ENCODE measurements around the gene MAP1S. TPM values are rescaled to one million over a fixed set of nuclear protein-coding genes. Genes with fewer than 3 reads are reported as not detected.

Gene MAP1S, protein sequence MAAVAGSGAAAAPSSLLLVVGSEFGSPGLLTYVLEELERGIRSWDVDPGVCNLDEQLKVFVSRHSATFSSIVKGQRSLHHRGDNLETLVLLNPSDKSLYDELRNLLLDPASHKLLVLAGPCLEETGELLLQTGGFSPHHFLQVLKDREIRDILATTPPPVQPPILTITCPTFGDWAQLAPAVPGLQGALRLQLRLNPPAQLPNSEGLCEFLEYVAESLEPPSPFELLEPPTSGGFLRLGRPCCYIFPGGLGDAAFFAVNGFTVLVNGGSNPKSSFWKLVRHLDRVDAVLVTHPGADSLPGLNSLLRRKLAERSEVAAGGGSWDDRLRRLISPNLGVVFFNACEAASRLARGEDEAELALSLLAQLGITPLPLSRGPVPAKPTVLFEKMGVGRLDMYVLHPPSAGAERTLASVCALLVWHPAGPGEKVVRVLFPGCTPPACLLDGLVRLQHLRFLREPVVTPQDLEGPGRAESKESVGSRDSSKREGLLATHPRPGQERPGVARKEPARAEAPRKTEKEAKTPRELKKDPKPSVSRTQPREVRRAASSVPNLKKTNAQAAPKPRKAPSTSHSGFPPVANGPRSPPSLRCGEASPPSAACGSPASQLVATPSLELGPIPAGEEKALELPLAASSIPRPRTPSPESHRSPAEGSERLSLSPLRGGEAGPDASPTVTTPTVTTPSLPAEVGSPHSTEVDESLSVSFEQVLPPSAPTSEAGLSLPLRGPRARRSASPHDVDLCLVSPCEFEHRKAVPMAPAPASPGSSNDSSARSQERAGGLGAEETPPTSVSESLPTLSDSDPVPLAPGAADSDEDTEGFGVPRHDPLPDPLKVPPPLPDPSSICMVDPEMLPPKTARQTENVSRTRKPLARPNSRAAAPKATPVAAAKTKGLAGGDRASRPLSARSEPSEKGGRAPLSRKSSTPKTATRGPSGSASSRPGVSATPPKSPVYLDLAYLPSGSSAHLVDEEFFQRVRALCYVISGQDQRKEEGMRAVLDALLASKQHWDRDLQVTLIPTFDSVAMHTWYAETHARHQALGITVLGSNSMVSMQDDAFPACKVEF
- 10 to 100 TPM; 17.9 to 35.5 (median 27.9) TPM for total RNA-seq

DNA sequence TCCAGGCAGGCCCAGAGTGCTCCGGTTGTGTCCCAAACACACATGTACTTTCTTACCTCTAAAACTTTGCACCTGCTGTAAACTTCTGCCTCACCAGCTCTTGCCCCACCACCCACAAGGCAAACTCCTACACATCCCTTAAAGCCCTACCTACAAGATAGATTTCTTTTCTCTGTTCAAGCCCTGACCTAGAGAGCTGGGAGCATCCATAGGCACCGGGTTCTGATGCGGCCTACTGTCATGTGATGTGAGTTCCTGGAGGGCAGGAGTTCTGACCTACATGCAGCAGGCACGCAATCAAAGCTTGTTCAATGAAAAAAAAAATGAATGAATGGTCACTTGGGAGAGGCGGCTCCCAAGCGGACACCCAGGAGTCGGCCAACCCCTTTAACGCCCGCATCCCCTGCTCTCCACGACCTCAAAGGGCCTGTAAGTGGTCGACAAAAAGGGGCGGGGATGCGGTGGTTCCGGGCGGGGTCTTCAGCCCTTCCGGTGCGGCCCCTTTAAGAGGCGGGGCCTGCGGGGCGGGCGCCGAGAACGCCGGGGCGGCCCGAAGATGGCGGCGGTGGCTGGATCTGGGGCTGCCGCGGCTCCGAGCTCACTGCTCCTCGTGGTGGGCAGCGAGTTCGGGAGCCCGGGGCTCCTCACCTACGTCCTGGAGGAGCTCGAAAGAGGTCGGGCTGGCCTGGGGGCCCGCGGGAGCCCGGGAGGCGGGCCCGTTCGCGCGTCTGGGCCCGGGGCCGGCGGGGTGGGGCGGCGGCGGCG lies at the start of gene MAP1S:
Gene MAP1S, plus strand, starts transcription at position 534 of the 765 bp plus-strand sequence. Its CDS starts 23 bp downstream, at position 557.
- DNase-seq, result peak; percentile 39 to 47
- Histone ChIP-seq H3K4me1 (peaks cover 22 to 43% of the 10 kb centered on the region in 2 donors), H3K27ac (peak within 1 kb of the TSS in 2 of 3 donors; percentile 44 to 66), H3K9me3 (no peaks in the 10 kb centered on the region), H3K27me3 (no peaks in the 10 kb centered on the region), H3K36me3 (no peaks in the 10 kb centered on the region), H3K4me3 (replicated peaks in 1 of 3) (peak within 1 kb of the TSS; percentile 69 to 93 (median 81))
- intact Hi-C loops (cut with DNase I), result no loop called here
- WGBS, 2 donors, result 3 to 7% methylated on average over 15 to 29 of the region's 53 CpGs
- TF ChIP-seq POLR2A (IDR thresholded peaks at IDR 0.05), result peak in 1 of 2 donors; percentile 68
- TF ChIP-seq, protein P1, sequence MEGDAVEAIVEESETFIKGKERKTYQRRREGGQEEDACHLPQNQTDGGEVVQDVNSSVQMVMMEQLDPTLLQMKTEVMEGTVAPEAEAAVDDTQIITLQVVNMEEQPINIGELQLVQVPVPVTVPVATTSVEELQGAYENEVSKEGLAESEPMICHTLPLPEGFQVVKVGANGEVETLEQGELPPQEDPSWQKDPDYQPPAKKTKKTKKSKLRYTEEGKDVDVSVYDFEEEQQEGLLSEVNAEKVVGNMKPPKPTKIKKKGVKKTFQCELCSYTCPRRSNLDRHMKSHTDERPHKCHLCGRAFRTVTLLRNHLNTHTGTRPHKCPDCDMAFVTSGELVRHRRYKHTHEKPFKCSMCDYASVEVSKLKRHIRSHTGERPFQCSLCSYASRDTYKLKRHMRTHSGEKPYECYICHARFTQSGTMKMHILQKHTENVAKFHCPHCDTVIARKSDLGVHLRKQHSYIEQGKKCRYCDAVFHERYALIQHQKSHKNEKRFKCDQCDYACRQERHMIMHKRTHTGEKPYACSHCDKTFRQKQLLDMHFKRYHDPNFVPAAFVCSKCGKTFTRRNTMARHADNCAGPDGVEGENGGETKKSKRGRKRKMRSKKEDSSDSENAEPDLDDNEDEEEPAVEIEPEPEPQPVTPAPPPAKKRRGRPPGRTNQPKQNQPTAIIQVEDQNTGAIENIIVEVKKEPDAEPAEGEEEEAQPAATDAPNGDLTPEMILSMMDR (IDR thresholded peaks at IDR 0.05), result no peak

DNA sequence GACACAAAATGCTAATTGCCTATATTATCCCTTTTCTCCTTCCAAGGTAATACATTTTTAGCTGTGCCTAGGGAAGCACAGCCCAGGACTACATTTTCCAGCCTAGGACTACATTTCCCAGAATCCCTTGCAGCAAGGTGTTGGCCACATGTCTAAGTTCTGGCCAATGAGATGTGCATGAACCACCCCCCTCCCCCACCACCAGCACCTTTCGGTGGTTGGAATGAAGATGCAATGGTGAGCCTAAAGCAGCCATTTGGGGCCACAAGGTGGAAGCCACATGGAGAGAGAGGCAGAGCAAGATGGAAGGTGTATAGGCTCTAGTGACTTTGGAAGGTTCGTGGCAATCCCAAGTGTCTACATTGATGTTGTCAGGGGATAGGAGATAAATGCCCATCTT lies 47.4 kb upstream of the MAP1S start:
- intact Hi-C loops (cut with DNase I), result no loop called here
- TF ChIP-seq POLR2A (IDR thresholded peaks at IDR 0.05), result no peak
- TF ChIP-seq, protein P1 (IDR thresholded peaks at IDR 0.05), result no peak
- WGBS, 2 donors, result 76 to 78% methylated on average over 2 of the region's 2 CpGs
- H3K4me1 ChIP-seq, result no peaks in the 10 kb centered on the region
- no peaks in the 10 kb centered on the region for H3K36me3 ChIP-seq
- no peak for DNase-seq
- H3K27me3 ChIP-seq, result no peaks in the 10 kb centered on the region
- no peak overlapping the region for H3K27ac ChIP-seq
- no peak overlapping the region for H3K4me3 ChIP-seq (replicated peaks in 1 of 3)
- H3K9me3 ChIP-seq, result no peaks in the 10 kb centered on the region

DNA sequence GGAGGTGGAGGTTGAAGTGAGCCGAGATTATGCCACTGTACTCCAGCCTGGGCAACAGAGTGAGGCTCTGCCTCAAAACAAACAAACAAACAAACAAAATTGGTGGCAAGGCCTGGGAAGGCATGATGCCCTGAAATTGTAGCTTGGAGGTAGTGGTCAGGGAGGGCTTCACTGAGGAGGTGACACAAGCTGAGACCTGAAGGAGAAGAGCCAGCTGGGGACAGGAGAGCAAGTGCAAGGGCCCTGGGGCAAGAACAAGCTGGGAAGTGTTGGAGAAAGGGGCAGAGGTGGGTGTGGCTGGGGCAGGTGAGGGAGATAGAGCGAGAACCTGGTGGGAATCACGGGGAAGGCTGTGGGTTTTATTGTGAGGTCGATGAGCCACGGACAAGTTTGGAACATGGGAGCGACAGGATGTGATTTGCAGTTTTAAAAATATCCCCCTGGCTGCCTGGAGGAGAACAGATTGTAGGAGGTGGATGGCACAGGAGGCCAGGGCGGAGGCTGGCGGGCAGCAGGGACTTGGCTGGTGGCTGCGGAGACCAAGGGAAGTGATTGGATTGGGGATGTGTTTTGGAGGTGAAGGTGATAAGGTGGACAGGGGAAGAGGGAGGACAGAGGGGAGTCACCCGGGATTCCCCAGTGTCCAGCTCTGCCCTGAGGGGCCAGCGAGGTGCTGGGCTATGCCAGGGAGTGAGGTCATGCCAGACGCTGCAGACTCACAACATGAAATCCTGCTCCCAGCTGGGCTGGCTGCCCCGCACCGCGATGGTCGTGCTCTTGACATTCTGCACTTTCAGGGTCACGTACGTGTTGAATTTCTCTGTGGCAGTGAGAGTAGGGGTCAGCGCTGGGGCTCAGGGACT lies 45.1 kb upstream of the MAP1S start:
- H3K4me1 ChIP-seq, result no peaks in the 10 kb centered on the region
- WGBS, 2 donors, result 59 to 74% methylated on average over 19 of the region's 19 CpGs
- TF ChIP-seq POLR2A (IDR thresholded peaks at IDR 0.05), result no peak
- H3K36me3 ChIP-seq, result no peaks in the 10 kb centered on the region
- intact Hi-C loops (cut with DNase I), result no loop called here
- H3K27me3 ChIP-seq, result no peaks in the 10 kb centered on the region
- DNase-seq, result no peak
- H3K4me3 ChIP-seq (replicated peaks in 1 of 3), result no peak overlapping the region
- H3K27ac ChIP-seq, result no peak overlapping the region
- H3K9me3 ChIP-seq, result no peaks in the 10 kb centered on the region

DNA sequence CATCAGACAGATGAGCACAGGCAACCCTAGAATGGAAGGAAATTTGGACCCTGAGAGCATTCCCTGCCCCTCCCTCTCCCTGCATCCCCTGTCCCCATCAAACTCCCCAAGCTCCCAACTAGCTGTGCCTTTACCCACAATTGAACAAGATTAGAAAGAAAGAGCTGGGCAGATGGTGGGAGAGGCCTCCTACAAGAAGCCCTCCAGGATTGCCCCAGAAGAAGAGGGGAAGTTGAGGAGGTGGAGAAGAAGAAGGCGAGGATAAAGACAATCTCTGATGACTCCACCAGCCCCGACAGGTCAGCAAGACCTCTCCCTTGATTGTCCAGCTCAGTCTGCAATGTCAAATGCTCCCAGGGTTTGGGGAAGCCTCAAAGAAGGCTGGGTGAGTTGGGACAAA lies 43.0 kb upstream of the MAP1S start:
- TF ChIP-seq, protein P1 (IDR thresholded peaks at IDR 0.05), result no peak
- H3K36me3 ChIP-seq, result no peaks in the 10 kb centered on the region
- 58 to 68% methylated on average over 2 of the region's 2 CpGs for WGBS, 2 donors
- intact Hi-C loops (cut with DNase I), result no loop called here
- no peak overlapping the region for H3K4me3 ChIP-seq (replicated peaks in 1 of 3)
- no peak overlapping the region for H3K27ac ChIP-seq
- H3K9me3 ChIP-seq, result no peaks in the 10 kb centered on the region
- DNase-seq, result no peak
- H3K4me1 ChIP-seq, result peaks cover 0 to 9% of the 10 kb centered on the region in 2 donors
- no peaks in the 10 kb centered on the region for H3K27me3 ChIP-seq

All from thyroid gland (tissue), 4 donors.